HG03439 (cell line): ENCODE results near the gene SUGP2.

Experiments
- ATAC-seq: cut with Tn5 transposase; IDR thresholded peaks from one replicate; pipeline ENCODE4 v1.9.1; 2021; ENCODE audit warnings: mild to moderate bottlenecking, moderate library complexity; ENCODE audit not compliant: unreplicated experiment

SUGP2 gene

DNA sequence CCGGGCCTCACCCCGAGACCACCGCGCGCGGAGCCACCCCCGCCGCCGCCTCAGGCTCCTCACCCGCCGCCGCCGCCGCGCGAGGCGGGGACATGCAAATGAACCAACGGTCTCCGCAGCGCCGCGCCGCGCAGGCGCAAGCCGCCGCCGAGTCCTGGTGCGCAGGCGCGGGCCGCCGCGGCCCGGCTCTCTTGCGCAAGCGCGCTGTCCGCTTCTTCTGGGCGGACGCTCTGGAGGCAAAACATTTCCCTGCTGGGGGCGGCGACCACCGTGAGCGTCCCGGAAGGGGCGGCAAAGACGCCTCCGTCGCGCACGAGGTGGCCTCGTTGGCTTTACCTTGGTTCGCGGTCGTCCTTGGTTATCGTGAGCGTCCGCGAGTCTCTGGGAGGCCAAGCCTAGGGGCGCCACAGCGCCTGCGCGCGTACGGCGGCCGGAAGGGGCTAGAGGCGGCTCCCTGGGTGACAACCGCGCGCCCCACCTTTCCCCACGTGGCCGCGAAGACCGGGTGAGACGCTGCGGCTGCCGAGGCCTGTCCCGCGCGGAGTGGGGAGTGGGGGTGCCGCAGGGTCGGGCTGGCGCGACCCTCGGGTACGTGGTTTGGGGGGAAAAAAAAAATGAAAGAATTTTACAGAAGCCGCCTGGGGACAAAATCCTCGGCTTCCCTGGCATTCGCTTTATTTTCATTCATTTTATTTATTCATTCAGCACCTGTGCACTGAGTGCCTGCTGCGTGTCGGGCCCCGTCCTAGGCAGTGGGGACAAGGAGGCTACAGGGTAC lies at the start of gene SUGP2, which contains the start of gene ARMC6:
Gene SUGP2 (minus strand): TSS at position 92 of the 778 bp plus-strand sequence. CDS start 2,446 bp downstream, outside the sequence.
Gene ARMC6 (plus strand): TSS at position 178 of the 778 bp plus-strand sequence. CDS start 607 bp downstream, outside the sequence.
- ATAC-seq, result peak; percentile 75

DNA sequence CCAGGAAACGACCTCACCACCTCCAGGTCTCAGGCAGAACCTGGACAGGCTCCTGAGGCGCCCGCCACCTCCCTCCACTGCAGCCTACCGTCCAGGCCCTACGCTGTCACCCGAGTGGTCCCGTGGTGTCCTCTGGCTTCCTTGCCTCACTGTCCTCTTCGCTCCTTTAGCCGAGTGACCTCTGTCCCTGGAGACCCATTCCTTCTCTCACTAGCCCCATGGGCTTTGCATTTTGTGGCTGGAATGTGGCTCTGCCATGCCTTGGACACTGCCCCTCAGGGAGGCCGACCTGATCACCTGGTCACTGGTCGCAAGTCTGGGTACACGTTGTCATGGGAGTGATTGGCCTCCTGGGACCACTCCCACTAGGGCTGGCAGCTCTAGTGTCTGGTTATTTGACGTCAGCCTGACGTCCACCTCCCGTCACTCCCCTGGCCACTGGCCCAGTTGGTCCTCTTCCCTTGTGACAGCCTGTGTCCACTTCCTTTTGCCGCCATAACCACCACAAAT lies 48.4 kb upstream of the SUGP2 start:
- no peak for ATAC-seq

DNA sequence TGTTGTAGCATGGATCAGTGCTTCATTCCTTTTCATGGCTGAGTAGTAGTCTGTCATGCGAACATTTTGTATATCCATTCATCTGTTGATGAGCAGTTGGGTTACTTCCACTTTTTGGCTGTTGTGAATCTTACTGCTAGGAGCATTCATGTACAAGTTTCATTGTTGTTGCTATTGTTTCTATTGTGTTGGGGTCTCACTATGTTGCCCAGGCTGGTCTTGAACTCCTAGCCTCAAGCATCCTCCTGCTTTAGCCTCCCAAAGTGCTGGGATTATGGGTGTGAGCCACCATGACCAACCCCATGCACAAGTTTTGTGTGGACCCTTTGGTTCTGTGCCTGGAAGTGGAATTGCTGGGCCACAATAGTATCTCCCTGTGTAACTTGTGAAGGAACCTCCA lies 46.3 kb upstream of the SUGP2 start:
- ATAC-seq, result no peak

DNA sequence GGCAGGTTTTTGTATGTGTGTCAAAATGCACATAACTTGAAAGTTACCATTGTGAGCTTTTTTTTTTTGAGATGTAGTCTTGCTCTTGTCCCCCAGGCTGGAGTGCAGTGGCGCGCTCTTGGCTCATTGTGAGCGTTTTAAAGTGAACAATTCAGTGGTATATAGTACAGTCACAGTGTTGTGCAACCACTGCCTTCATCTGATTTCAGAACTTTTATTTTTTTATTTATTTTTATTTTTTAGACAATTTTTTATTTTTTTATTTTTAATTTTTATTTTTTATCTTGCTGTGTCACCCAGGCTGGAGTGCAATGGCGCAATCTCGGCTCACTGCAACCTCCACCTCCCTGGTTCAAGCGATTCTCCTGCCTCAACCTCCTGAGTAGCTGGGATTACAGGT lies 45.5 kb upstream of the SUGP2 start:
- no peak for ATAC-seq

DNA sequence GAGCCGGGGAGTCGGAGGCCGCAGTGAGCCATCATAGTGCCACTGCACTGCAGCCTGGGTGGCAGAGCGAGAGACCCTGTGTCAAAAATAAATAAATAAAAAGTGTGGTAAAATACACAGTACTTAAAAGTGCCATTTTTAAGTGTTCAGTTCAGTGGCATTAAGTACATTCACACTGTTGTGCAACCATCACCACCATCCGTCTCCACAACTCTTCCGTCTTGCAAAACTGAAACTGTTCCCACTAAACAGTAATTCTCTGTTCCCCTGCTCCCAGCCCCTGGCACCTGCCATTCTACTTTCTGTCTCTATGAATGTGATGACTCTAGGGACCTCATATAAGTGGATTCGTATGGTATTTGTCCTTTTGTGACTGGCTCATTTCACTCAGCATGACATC lies 43.8 kb upstream of the SUGP2 start:
- no peak for ATAC-seq

DNA sequence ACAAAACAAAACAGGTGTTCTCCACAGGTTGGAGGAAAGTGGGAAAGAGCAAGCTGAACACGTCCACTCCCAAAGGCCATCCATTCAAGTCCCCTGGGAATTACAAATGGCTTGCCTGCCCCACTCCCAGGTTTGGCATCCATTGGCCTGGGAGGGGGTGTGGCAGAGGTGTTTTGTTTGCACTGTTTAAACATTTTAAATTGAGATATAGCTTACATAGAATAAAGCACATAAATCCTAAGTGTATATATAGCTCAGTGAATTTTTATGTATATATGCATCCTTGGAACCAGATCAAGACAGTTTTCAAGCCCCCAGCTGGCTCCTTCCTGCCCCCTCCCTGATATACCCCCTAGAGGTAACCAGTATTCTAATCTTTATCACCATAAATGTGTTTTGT lies 43.2 kb upstream of the SUGP2 start:
- ATAC-seq, result no peak

DNA sequence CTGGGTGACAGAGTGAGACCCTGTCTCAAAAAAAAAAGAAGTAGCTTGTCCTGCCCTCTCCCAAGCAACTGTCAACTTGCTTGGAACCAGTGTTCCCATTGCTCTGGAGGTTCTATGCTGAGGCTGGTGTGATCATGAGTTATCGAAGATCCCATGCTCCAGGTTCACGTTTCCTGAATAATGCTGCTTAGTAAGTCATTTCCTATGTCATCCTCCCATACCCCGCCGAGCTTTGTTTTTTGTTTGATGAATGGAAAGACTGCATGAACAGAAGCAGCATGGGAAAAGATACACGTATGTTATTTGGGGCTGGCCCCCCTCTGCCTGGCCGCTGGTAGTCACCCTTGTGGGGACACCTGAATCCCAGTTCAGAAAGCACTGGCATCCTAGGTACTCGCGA lies 41.8 kb upstream of the SUGP2 start:
- no peak for ATAC-seq

DNA sequence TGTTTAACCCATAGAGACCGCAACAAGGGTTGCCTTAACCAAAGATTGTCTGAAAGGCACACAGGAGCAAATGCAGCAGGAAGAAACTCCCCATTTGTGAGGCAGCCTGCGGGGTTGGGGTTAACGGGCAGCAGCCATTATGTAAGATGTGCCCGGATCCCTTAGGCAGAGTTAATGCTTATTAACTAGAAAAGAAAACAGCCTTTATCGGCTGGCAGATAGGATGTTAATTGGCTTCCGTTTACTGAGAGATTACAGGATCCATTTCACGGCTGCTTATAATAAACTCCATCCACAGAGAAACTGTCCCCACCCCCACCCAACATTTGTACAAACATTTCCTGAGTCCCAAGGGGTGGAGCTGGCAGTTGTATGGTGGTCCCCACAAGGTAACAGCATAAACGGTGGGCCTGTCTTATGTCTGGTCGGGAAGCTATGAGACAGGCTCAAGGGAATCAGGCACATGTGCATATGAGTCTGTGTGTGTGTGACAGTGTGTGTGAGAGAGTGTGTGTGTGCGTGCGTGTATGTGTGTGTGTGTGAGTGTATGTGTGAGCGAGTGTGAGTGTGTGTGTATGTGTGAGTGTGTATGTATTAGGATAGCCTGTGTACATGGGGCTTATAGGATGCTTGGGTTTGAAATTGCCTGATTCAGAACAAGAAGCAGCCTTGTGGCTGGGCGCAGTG lies 41.0 kb upstream of the SUGP2 start:
- ATAC-seq, result no peak

DNA sequence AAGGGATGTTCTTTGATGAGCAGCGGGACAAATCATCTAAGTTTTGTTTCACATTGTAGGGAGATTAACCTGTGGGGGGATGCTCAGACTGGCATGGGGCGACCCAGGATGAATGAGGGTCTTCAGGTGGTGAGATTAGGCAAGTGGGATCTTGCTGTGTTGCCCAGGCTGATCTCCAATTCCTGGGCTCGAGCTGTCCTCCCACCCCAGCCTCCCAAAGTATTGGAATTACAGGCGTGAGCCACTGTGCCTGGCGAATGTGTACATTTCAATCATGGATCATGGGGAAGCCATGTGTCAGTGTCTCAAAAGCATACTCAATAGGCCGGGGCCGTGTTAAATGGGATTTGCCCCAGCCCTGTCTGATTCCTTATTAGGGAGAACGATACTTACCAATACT lies 38.6 kb upstream of the SUGP2 start:
- no peak for ATAC-seq

DNA sequence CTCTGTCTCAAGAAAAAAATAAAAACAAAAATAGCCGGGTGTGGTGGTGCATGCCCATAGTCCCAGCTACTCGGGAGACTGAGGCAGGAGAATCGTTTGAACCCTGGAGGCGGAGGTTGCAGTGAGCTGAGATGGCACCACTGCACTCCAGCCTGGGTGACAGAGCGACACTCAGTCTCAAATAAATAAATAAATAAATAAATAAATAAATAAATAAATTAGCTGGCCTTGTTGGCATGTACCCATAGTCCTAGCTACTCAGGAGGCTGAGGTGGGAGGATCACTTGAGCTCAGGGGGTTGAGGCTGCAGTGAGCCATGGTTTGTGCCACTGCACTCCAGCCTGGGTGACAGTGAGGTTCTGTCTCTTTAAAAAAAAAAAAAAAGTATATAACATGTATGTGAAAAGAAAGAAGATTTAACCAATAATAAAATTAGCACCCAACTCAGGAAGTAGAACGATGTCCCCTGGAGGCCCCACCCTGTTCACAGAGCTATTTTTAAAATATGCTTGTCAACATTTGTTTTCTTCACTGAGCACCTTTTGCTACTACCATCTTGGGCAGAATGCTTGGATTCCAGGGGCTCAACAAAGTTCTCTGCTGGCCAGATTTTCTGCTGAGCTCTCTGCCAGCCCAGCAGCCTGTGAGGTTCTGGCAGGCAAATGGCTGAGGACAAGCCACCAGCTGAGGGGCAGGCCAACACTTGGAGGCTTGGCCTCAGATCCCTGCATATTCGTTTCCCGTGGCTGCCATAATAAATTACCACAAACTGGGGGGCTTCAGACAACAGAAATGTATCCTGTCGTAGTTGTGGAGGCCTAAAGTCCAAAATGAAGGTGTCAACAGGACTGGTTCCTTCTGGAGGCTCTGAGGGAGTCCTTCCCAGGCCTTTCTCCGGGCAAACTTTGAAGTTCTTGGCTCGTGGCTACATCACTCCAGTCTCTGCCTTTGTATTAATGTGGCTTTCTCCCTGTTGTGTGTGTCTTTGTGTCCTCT lies 35.6 kb upstream of the SUGP2 start:
- no peak for ATAC-seq

DNA sequence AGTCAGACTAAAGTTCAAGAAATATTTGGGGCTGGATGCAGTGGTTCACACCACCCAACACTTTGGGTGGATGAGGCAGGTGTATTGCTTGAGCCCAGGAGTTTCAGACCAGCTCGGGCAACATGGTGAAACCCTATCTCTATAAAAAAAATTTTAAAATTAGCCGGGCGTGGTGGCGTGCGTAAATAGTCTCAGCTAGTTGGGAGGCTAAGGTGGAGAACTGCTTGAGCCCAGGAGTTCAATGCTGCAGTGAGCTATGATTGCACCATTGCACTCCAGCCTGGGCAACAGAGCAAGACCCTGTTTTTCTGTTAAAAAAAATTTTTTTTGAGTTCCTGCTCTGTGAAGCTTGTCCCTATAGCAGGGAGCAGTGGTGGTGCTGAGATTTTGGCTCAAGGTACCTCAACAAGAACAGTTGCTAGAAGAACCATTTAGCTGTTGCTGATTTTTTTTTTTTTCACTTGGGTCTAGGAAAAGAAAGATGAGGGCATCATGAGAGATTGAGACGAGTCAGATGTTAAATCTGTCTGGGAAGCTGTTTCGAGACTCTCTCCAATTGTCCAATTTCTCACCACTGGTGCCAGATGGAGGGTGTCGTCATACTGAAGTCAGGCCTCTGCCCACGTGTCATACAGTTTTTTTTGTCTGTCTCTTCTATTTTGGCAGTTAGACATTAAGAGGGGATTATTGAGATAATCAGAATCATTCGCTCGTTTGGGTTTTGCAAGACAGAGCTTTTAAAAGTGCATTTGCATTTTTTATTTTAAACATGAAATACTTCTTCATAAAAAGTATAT lies 34.2 kb upstream of the SUGP2 start:
- ATAC-seq, result no peak

DNA sequence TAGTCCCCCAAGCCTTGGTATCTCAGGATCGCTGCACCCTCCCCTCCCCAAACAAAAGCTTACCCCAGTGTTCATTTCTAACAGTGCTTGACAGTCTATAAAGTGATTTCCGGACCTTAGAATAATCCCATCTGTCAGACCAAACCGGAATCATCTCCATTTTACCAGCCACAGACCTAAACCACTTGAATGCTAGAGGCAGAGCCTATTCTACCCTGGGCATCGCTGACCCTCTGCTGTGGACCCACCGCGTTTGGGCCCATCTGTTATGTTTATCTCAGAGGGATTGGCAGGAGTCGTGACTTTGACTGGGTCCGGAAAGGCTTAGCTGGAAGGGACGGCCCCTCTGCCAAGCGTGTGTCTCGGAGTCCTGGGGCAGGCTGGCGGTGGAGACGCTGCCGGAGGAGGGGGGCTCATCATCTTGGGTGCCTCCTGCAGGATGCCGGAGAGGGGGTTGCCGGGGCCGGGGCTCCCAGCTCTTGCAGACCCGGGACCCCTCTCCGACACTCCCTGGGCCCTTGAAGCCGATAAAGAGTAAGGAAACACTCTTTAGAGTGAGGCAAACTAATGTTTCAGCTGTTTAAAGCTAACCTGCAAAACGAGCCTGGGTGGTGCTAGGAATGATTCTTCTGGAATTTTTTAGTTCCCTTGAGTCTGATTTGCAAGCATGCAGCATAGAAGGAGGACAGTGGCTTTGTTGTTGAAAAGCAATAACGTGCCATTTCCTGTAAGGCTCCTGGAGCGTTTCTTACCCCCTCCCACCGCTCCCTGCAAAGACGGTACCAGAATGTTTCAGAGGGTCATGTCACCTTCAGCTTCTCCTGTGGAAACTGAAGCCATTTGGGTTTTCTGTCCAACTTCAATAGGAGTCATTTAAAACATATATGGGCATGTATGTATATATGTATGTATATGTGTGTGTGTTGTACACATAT lies 31.8 kb upstream of the SUGP2 start:
- ATAC-seq, result no peak

DNA sequence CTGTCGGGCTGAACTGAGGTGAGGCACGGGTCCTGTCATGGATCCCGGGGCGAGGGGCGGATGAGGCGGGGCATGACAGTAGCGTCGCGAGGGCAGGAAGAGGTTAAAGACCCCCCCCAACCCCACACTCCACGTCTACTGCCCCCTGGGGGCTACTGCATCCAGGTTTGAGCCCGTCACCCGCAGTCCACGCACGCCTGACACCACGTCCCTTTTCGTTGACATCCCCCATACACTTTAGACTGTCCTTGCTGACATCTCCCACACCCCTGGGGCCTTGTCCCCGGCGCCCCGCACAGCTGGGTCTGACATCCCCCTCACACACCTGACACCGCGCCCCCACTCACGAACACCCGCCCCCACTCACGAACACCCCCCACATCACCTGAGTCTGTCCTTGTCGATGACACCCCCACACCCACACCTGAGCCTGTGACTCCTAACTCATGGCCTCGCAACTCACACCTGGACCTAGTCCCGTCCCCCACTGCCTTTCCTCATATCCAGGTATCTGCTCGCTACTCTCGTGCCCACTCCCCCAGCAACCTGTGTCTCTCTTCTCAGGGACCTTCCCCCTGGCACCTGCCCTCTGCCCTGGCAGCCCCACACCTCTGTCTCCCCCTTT lies 30.9 kb upstream of the SUGP2 start:
- ATAC-seq, result peak; percentile 11

DNA sequence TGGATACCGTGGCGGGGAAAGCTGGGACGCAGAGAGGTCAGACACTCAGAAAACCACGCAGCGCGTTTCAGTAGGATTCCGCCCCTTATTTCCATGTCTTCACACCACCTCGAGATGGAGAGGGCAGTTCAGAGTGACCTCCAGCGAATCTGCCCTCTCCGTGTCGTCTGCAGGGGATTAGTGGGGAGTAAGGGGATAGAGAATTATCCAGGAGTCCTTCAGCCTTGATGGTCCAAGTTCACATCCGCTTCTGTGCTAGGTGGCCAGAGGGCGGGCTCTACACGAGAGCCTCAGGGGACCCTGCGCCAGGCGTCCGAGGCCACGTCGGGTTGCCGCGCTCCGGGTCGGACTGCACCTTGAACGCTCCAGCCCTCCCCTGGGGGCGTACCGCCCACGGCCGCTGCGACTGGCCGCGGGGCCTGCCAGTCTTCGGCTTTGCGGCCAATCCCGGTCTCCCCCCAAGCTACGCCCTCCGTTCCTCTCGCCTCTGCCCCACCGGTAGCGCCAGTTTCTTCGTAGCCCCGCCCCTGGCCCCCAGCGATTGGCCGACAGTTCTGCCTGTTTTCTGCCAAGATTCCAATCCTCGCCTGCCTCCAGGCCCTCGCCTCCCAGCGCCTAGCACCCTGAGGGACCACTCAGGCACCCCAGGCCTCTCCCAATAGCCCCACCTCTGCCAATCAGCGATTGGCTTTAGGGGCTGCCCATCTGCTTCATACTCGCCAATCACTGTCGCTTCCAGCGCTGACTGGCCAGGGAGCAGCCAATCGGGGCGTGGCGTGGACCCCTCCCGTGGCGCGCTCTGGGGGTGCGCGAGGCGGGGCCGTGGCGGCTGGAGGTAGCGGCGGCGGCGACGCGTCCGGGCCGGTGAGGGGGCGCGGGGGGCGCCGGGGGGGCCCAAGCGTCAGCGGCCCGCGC lies 30.1 kb upstream of the SUGP2 start, which contains the start of gene SLC25A42:
Gene SLC25A42 (plus strand): TSS at position 812 of the 915 bp plus-strand sequence. CDS start 32,131 bp downstream, outside the sequence.
- ATAC-seq, result peak; percentile 91

DNA sequence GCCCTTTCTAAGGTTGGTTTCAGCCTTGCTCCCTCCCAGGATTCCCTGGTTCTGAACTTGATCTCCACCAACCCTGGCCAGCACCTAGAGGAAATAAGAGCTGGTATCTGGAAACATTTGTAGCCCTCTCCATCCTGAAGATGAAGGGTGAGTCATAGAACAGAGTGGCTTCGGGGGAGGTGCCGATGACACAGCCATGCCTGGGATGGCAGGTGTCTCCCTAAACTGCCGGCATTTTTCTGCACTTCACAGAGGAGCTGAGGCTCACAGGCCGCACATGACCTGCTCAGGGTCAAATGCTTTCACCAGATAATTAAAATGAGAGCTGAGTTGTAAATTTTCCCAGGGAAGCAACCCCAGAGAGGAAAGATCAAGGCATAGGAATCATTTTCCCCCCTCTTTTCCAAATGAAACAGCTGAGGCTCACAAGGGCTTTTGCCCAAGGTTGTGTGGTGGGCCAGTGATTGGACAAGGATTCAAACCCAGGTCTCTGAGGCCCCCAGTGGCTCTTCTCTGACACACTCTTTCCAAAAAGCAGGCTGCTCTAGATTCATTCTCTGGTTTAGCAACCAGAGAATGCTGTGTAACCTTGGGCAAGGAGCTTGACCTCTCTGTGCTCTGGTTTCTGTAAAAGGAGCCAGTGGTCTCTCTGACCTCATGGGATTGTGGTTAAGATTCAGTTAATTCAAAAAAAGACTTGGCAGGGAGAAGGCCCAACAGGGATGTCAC lies 29.3 kb upstream of the SUGP2 start:
- no peak for ATAC-seq

DNA sequence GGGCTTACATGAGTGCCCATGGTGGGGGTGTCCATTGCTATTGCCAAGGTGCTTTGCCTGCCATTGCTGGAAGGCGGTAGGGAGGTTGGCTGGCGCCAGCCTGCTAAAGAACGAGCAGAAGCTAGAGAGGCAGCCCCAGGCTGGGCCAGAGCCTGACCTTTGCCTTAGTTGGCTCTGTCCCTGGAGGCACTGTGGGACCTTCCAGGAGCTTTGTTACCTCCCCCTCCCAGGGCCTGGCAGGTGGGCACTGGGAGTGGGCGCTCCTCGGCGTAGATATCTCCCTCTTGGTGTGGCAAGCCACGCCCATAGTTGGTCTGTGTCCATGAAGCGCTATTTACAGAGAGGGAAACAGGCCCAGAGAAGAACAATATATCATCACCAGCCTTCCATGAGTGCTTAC lies 28.2 kb upstream of the SUGP2 start:
- no peak for ATAC-seq
